Adipocyte (in vitro differentiated cells): Measurements from ENCODE around the gene MRFAP1L1.

Source experiments
- DNase-seq: peaks from one replicate; pipeline ENCODE4 v3.0.0-alpha.2; 2015; ENCODE audit warnings: low read depth
- H3K27me3 ChIP-seq: replicated peaks from 2 replicates; pipeline ENCODE4 v1.7.0; 2013; ENCODE audit warnings: mild to moderate bottlenecking, low read length, moderate library complexity; ENCODE audit not compliant: control insufficient read depth, insufficient read depth
- H3K36me3 ChIP-seq: 2 replicates; pipeline ENCODE4 v1.7.0; 2013; ENCODE audit warnings: low read length, mild to moderate bottlenecking, moderate library complexity; ENCODE audit not compliant: control insufficient read depth, insufficient read depth, severe bottlenecking
- H3K4me1 ChIP-seq: 2 replicates; pipeline ENCODE4 v1.7.0; 2013; ENCODE audit warnings: mild to moderate bottlenecking, low read length, moderate library complexity; ENCODE audit not compliant: control insufficient read depth, insufficient read depth
- H3K4me3 ChIP-seq: 2 replicates; pipeline ENCODE4 v1.7.0; 2013; ENCODE audit warnings: mild to moderate bottlenecking, low read length, moderate library complexity
- H3K9ac ChIP-seq: 2 replicates; pipeline ENCODE4 v1.7.0; 2013; ENCODE audit warnings: mild to moderate bottlenecking, low read length, moderate library complexity
- H3K9me3 ChIP-seq: 2 replicates; pipeline ENCODE4 v1.7.0; 2013; ENCODE audit warnings: mild to moderate bottlenecking, low read length, moderate library complexity; ENCODE audit not compliant: control insufficient read depth

The MRFAP1L1 gene

DNA sequence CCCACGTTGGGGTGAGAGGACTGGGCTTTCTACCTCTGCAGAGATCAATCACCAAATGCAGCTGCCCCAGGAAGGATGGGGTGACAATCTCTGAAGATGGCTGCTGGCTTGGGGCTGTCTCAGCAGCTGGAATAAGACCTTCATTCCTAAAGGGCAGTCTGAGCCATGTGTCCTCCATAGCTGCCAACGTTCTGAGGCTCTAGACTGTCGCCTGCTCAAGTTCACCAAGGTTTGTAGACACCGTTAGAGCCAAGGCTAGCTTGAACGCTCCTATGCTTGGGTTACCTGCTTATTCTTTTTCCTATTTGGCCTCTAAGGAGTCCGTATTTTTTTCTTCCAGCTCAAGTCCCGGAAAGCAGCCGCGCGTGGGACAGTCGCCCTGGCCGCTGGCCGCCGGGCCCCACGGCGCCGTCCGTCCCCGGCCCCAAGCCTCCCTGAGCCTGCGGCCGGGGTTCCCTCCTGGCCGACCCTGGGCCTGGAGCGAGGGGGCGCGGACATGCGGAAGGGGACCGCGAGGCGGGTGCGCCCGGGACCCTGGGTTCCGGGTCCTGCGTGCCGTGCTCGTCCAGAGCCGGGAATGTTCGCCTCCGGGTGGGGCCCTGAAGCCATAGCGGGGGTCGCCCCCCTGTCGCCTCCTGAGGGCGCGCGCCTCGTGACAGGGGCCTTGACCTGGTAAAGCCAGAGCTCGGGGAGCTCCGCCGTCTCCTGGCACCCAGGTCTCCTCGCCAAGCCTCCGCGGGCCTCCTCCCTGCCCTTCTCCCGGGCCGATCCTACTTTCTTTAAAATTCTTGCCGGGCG is 45.9 kb downstream of the MRFAP1L1 start:
- Histone ChIP-seq H3K4me1 (peaks cover 4% of the 10 kb centered on the region), H3K9ac (peak overlapping the region; percentile 61), H3K36me3 (no peaks in the 10 kb centered on the region), H3K27me3 (peaks cover 4% of the 10 kb centered on the region), H3K4me3 (peak overlapping the region; percentile 57), H3K9me3 (no peaks in the 10 kb centered on the region)
- no peak for DNase-seq

DNA sequence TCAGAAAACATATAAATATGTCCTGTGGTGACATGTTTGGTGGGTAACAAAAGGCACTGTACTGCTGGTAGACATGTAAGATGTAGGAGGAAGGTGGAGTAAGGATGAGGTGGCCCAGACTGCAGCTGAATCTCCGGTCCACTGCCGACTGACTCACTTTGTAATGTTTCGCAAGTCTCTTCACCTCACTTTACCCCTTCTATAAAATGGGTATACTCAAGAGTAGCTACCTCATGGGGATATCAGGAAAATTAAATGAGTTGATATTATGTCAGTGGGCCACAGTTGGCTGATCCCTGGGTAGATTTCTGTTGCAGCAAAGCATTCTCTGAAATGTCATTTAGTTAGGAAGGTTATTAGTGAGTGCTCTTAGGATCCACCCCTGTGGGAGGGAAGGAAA is 47.1 kb downstream of the MRFAP1L1 start:
- H3K27me3 ChIP-seq: peaks cover 4% of the 10 kb centered on the region
- no peak for DNase-seq
- H3K4me1 ChIP-seq: peaks cover 4% of the 10 kb centered on the region
- no peak overlapping the region for H3K4me3 ChIP-seq
- H3K9ac ChIP-seq: no peak overlapping the region
- H3K36me3 ChIP-seq: no peaks in the 10 kb centered on the region
- H3K9me3 ChIP-seq: no peaks in the 10 kb centered on the region

DNA sequence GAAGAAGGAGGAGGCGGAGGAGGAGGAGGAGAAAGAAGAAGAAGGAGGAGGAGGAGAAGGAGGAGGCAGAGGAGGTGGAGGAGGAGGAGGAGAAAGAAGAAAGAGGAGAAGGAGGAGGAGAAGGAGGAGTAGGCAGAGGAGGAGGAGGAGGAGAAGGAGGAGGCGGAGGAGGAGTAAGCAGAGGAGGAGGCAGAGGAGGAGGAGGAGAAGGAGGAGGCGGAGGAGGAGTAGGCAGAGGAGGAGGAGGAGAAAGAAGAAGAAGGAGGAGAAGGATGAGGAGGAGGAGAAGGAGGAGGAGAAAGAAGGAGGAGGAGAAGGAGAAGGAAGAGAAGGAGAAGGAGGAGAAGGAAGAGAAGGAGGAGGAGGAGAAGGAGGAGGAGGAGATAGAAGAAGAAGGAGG is 49.2 kb downstream of the MRFAP1L1 start:
- no peaks in the 10 kb centered on the region for H3K27me3 ChIP-seq
- H3K4me1 ChIP-seq: peaks cover 4% of the 10 kb centered on the region
- H3K36me3 ChIP-seq: no peaks in the 10 kb centered on the region
- no peaks in the 10 kb centered on the region for H3K9me3 ChIP-seq
- no peak overlapping the region for H3K9ac ChIP-seq
- no peak for DNase-seq
- H3K4me3 ChIP-seq: no peak overlapping the region

DNA sequence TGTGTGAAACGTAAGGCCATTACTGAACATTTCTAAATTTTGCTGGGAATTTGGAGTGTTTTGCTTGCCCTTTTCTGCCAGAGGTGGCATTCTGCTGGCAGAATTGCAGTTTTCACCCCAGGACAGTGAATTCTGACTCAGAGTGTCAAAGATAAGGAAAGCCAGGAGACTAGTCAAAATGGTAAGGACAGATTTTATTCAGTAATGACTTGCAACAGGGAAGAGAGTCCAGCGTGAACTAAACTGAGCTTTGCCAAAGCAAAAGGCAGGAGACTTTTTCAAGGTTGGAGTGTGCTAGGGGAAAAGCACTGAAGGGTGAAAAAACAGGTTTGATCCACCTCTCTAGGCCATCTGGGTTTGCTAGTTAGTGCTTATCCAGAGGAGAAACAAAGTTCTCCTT is 49.8 kb downstream of the MRFAP1L1 start:
- Histone ChIP-seq H3K4me3 (no peak overlapping the region), H3K4me1 (peaks cover 4% of the 10 kb centered on the region), H3K27me3 (no peaks in the 10 kb centered on the region), H3K9ac (no peak overlapping the region), H3K9me3 (no peaks in the 10 kb centered on the region), H3K36me3 (no peaks in the 10 kb centered on the region)
- no peak for DNase-seq

DNA sequence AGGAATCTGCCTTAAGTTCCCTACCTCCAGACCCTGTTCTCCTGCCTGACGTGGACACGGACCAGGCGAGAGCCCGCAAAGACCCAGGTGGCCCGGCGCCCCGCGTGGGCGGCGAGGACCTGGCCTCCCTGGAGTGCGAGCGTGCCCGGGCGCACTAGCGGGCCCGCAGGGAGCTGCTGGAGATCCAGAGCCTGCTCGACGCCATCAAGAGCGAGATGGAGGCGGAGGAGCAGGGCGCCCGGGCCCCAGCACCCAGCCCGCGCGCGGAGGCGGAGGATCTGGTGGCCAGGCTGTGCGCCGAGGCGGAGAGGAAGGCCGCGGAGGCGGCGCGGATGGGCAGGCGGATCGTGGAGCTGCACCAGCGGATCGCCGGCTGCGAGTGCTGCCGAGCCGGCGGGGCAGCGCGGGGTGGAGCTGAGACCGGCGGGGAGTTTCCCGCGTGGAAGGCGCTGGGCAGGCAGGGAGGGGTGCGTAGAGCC is 51.0 kb downstream of the MRFAP1L1 start:
- peak overlapping the region; percentile 77 for H3K4me3 ChIP-seq
- no peaks in the 10 kb centered on the region for H3K9me3 ChIP-seq
- peaks cover 4% of the 10 kb centered on the region for H3K4me1 ChIP-seq
- DNase-seq: peak; percentile 58
- no peaks in the 10 kb centered on the region for H3K36me3 ChIP-seq
- H3K9ac ChIP-seq: peak overlapping the region; percentile 65
- no peaks in the 10 kb centered on the region for H3K27me3 ChIP-seq

DNA sequence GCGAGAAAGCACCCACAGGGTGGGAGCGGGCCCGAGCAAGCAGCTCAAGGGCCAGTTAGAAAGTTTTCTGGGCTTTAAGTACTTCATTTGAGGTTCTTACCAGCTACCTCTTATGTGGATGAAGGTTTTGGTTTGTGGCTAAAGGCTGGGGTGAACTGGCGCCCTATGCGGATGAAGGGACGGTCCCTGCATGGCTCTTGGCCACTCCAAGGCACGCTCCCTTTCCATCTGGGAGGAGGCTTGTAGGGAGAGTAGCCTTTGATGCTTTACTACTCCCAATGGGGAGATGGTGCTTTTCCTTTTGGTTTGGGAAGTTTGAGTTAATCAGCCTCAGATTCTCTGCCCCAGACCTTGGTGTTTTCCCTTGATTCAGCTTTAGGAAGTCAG is 51.5 kb downstream of the MRFAP1L1 start:
- Histone ChIP-seq H3K4me1 (peaks cover 4% of the 10 kb centered on the region), H3K9me3 (no peaks in the 10 kb centered on the region), H3K27me3 (no peaks in the 10 kb centered on the region), H3K4me3 (peak overlapping the region; percentile 77), H3K36me3 (no peaks in the 10 kb centered on the region), H3K9ac (peak overlapping the region; percentile 65)
- DNase-seq: no peak
